RWPE2 (cell line): ENCODE results near the gene GTPBP10.

Experiments
- ATAC-seq: fragments of 200-7000 bp; cut with Tn5 transposase; 3 replicates; pipeline ENCODE4 v1.9.1; 2021; ENCODE audit warnings: low read depth
- DNase-seq: peaks from one replicate; pipeline ENCODE4 v3.0.0-alpha.2; 2020; ENCODE audit warnings: low spot score
- H3K27ac ChIP-seq: fragments of 450-650 bp; 2 replicates; pipeline ENCODE4 v1.5.1; 2017; ENCODE audit warnings: mild to moderate bottlenecking; ENCODE audit not compliant: poor library complexity, severe bottlenecking
- H3K27me3 ChIP-seq: fragments of 250-450 bp; sonication (Bioruptor Pico); 2 replicates; pipeline ENCODE4 v1.5.1; 2021; ENCODE audit warnings: mild to moderate bottlenecking, moderate library complexity; ENCODE audit not compliant: insufficient read depth, poor library complexity, severe bottlenecking
- H3K36me3 ChIP-seq: fragments of 250-450 bp; sonication (Bioruptor Pico); 2 replicates; pipeline ENCODE4 v1.5.1; 2020; ENCODE audit warnings: low read depth, mild to moderate bottlenecking, moderate library complexity
- H3K4me1 ChIP-seq: fragments of 250-450 bp; sonication (Bioruptor Pico); 2 replicates; pipeline ENCODE4 v1.5.1; 2021; ENCODE audit warnings: mild to moderate bottlenecking, moderate library complexity; ENCODE audit not compliant: insufficient read depth, poor library complexity, severe bottlenecking
- H3K4me3 ChIP-seq: fragments of 250-450 bp; sonication (Bioruptor Pico); 2 replicates; pipeline ENCODE4 v1.5.1; 2021; ENCODE audit warnings: mild to moderate bottlenecking, moderate library complexity; ENCODE audit not compliant: severe bottlenecking
- H3K9me3 ChIP-seq: fragments of 250-450 bp; sonication (Bioruptor Pico); 2 replicates; pipeline ENCODE4 v1.5.1; 2021; ENCODE audit warnings: mild to moderate bottlenecking, moderate library complexity; ENCODE audit not compliant: severe bottlenecking
- TF ChIP-seq, protein P1 (sequence below): fragments of 450-650 bp; IDR thresholded peaks from one replicate; pipeline ENCODE4 v1.5.1; 2017; ENCODE audit warnings: mild to moderate bottlenecking, moderate library complexity; ENCODE audit not compliant: poor library complexity, severe bottlenecking

The GTPBP10 gene

DNA sequence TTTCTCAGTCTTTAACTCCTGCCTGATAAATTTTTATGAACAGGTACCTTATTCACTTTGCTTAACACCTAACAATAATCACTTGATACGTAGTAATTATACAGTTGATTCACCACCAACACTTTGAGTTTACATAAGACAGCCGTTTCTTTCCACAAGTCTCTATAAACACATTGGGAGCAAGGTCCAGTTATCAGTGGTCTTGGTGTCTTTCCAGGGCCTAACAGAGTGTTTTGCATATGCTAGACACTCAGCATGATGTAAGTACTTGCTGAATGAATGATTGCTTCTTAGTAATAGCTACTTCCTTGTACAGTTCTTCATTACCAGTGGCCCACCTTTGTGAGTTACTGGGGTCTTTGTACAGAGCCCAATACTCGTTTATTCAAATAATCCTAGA, 63.2 kb downstream of the GTPBP10 start:
- Histone ChIP-seq H3K27me3 (no peaks in the 10 kb centered on the region), H3K9me3 (no peaks in the 10 kb centered on the region), H3K4me3 (no peak overlapping the region), H3K36me3 (peaks cover 91% of the 10 kb centered on the region), H3K27ac (no peak overlapping the region), H3K4me1 (peaks cover 15% of the 10 kb centered on the region)
- ATAC-seq (no peak), DNase-seq (no peak)
- TF ChIP-seq, protein P1, sequence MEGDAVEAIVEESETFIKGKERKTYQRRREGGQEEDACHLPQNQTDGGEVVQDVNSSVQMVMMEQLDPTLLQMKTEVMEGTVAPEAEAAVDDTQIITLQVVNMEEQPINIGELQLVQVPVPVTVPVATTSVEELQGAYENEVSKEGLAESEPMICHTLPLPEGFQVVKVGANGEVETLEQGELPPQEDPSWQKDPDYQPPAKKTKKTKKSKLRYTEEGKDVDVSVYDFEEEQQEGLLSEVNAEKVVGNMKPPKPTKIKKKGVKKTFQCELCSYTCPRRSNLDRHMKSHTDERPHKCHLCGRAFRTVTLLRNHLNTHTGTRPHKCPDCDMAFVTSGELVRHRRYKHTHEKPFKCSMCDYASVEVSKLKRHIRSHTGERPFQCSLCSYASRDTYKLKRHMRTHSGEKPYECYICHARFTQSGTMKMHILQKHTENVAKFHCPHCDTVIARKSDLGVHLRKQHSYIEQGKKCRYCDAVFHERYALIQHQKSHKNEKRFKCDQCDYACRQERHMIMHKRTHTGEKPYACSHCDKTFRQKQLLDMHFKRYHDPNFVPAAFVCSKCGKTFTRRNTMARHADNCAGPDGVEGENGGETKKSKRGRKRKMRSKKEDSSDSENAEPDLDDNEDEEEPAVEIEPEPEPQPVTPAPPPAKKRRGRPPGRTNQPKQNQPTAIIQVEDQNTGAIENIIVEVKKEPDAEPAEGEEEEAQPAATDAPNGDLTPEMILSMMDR: no peak

GRCh38 chr7:90411510-90411909, 65.0 kb downstream of the GTPBP10 start:
- H3K36me3 ChIP-seq: peaks cover 84% of the 10 kb centered on the region
- H3K9me3 ChIP-seq: no peaks in the 10 kb centered on the region
- DNase-seq (no peak), ATAC-seq (peak; percentile 42; the same call in 2 of the 3 replicates)
- peak overlapping the region; percentile 32 for H3K27ac ChIP-seq
- H3K27me3 ChIP-seq: no peaks in the 10 kb centered on the region
- TF ChIP-seq, protein P1: no peak
- H3K4me3 ChIP-seq: no peak overlapping the region
- peaks cover 11% of the 10 kb centered on the region for H3K4me1 ChIP-seq

GRCh38 chr7:90412458-90413184, 66.1 kb downstream of the GTPBP10 start:
- no peaks in the 10 kb centered on the region for H3K9me3 ChIP-seq
- peak; percentile 66; the same call in 2 of the 3 replicates for ATAC-seq
- DNase-seq: no peak
- H3K36me3 ChIP-seq: peaks cover 73% of the 10 kb centered on the region
- H3K27me3 ChIP-seq: no peaks in the 10 kb centered on the region
- H3K4me1 ChIP-seq: peaks cover 11% of the 10 kb centered on the region
- TF ChIP-seq, protein P1: peak; percentile 64
- no peak overlapping the region for H3K27ac ChIP-seq
- no peak overlapping the region for H3K4me3 ChIP-seq

GRCh38 chr7:90413185-90413528, 66.6 kb downstream of the GTPBP10 start:
- Histone ChIP-seq H3K4me1 (peaks cover 11% of the 10 kb centered on the region), H3K4me3 (no peak overlapping the region), H3K36me3 (peaks cover 67% of the 10 kb centered on the region), H3K27me3 (no peaks in the 10 kb centered on the region), H3K9me3 (no peaks in the 10 kb centered on the region), H3K27ac (no peak overlapping the region)
- DNase-seq (no peak), ATAC-seq (no peak)
- TF ChIP-seq, protein P1: peak; percentile 39

DNA sequence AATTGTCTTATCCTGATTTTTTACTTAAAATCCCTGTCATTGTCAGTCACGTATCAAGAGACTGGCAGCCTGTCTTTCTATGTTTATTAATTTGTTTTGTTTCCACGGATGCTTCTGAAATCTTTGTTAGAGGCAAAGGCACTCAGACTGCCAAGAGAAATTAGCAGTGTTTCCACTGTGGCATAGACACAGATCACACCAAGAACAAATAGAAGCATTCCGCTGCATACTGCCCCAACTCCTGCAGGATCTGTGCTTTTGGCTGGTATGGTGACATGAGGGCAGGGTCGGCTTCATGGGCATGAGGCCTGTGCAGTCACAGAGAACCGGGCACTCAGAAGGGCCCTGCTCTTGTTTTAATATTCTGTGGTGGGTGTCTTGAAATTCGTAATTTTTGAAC, 75.1 kb downstream of the GTPBP10 start:
- TF ChIP-seq, protein P1: no peak
- Histone ChIP-seq H3K9me3 (no peaks in the 10 kb centered on the region), H3K27me3 (no peaks in the 10 kb centered on the region), H3K36me3 (no peaks in the 10 kb centered on the region), H3K27ac (no peak overlapping the region), H3K4me1 (peaks cover 11% of the 10 kb centered on the region), H3K4me3 (no peak overlapping the region)
- no peak for ATAC-seq
- no peak for DNase-seq
